Right renal cortex interstitium (tissue), 3 donors: ENCODE results near the gene TXNRD1. TPM values are rescaled to one million over a fixed set of nuclear protein-coding genes. Genes with fewer than 3 reads are reported as not detected.
"Not testable (repeated sequence)": the region's sequence is repeated elsewhere in the genome, so short reads cannot be mapped to it uniquely, and the experiment has no call there.

Experiments used
- DNase-seq, 3 donors: peaks; one replicate each; pipeline ENCODE4 v3.0.0-alpha.2; 2013; ENCODE audit warnings: low read depth in 3 of 3, low spot score in 2 of 3
- polyA plus RNA-seq, 3 donors: library from polyadenylated mRNA; unstranded; fragments of 120-200 nt; gene quantifications; one replicate each; pipeline ENCODE4 v1.2.1, GENCODE V29; 2013; ENCODE audit not compliant: insufficient read length in 3 of 3

Gene TXNRD1
- polyA plus RNA-seq, 3 donors, result 70.1 to 72.2 (median 71.8) TPM

DNA sequence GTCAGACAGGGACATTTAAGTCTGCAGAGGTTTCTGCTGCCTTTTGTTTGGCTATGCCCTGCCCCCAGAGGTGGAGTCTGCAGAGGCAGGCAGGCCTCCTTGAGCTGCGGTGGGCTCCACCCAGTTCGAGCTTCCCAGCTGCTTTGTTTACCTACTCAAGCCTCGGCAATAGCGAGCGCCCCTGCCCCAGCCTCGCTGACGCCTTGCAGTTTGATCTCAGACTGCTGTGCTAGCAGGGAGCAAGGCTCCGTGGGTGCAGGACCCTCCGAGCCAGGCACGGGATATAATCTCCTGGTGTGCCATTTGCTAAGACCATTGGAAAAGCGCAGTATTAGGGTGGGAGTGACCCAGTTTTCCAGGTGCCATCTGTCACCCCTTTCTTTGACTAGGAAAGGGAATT, 178.5 kb downstream of the TXNRD1 start:
- DNase-seq, result not testable (repeated sequence)

Other genes starting within 250 kb of the TXNRD1 start
- 10 to 100 TPM; 49.2 to 59.2 (median 53.0) TPM for gene TDG, start 249.9 kb upstream of the TXNRD1 start, polyA plus RNA-seq
- gene GLT8D2, start 165.6 kb upstream of the TXNRD1 start, polyA plus RNA-seq, result 10 to 100 TPM; 13.9 to 15.5 (median 15.5) TPM
- 10 to 100 TPM; 16.7 to 18.1 (median 17.6) TPM for gene HCFC2, start 151.2 kb upstream of the TXNRD1 start, polyA plus RNA-seq
- 100 to 1,000 TPM; 113 to 129 (median 122) TPM for gene NFYB, start 77.6 kb upstream of the TXNRD1 start, polyA plus RNA-seq
- gene EID3, start 88.0 kb downstream of the TXNRD1 start, polyA plus RNA-seq, result 1 to 10 TPM; 4.4 to 4.9 (median 4.7) TPM
- gene CHST11, start 241.2 kb downstream of the TXNRD1 start, polyA plus RNA-seq, result 1 to 10 TPM; 7.3 to 8.6 (median 8.0) TPM